HG02973 (cell line): Measurements from ENCODE around the gene STK40.

ENCODE experiments used
- ATAC-seq: cut with Tn5 transposase; IDR thresholded peaks from one replicate; pipeline ENCODE4 v1.9.1; 2021; ENCODE audit warnings: moderate library complexity; ENCODE audit not compliant: unreplicated experiment

Gene STK40

GRCh38 chr1:36398370-36398977 lies 12.8 kb upstream of the STK40 start:
- ATAC-seq = no peak

- ATAC-seq = peak; percentile 69
These were observed 11.9 kb upstream of the STK40 start, which contains the start of gene LSM10 for GRCh38 chr1:36397378-36398230. Gene LSM10, minus strand, starts transcription at chr1:36397908. Its CDS starts 3,779 bp downstream, at chr1:36394129.

- ATAC-seq = peak; percentile 16
These were observed 11.3 kb upstream of the STK40 start for GRCh38 chr1:36397083-36397377.

GRCh38 chr1:36396359-36396758 lies 10.6 kb upstream of the STK40 start:
- ATAC-seq = no peak

GRCh38 chr1:36393686-36394085 lies 8.0 kb upstream of the STK40 start:
- no peak for ATAC-seq

- no peak for ATAC-seq
These were observed 7.1 kb upstream of the STK40 start for GRCh38 chr1:36392836-36393235.

GRCh38 chr1:36391271-36391670 lies 5.5 kb upstream of the STK40 start:
- no peak for ATAC-seq

GRCh38 chr1:36390411-36390810 lies 4.7 kb upstream of the STK40 start:
- ATAC-seq = no peak

GRCh38 chr1:36389999-36390398 lies 4.3 kb upstream of the STK40 start:
- ATAC-seq = no peak

- no peak for ATAC-seq
These were observed 3.5 kb upstream of the STK40 start for GRCh38 chr1:36389261-36389660.

GRCh38 chr1:36387141-36387949 lies 1.6 kb upstream of the STK40 start:
- no peak for ATAC-seq

GRCh38 chr1:36386265-36387140 lies 779 bp upstream of the STK40 start:
- ATAC-seq = peak; percentile 32

GRCh38 chr1:36384542-36385409 lies 948 bp downstream of the STK40 start:
- no peak for ATAC-seq

GRCh38 chr1:36383240-36383639 lies 2.5 kb downstream of the STK40 start:
- ATAC-seq = no peak

- ATAC-seq = no peak
These were observed 3.1 kb downstream of the STK40 start for GRCh38 chr1:36382669-36383068.

- no peak for ATAC-seq
These were observed 3.5 kb downstream of the STK40 start for GRCh38 chr1:36382231-36382630.

- ATAC-seq = no peak
These were observed 4.3 kb downstream of the STK40 start for GRCh38 chr1:36381405-36381804.

- ATAC-seq = no peak
These were observed 4.9 kb downstream of the STK40 start for GRCh38 chr1:36380782-36381181.

- ATAC-seq = no peak
These were observed 5.5 kb downstream of the STK40 start for GRCh38 chr1:36380143-36380619.
